Activated naive CD4-positive, alpha-beta T cell treated with anti-CD3 and anti-CD28 coated beads, Interleukin-2, amount 50 U/mL, for 24 hours (primary cell): ENCODE measurements around the gene FAM209B.
"Not testable (repeated sequence)": the region's sequence is repeated elsewhere in the genome, so short reads cannot be mapped to it uniquely, and the experiment has no call there.

ENCODE experiments used
- H3K27ac Mint-ChIP-seq: one replicate; pipeline ENCODE4 v1.8.0; 2021; ENCODE audit warnings: mild to moderate bottlenecking, mixed read lengths
- H3K27me3 Mint-ChIP-seq: one replicate; pipeline ENCODE4 v1.8.0; 2021; ENCODE audit warnings: mixed read lengths
- H3K36me3 Mint-ChIP-seq: one replicate; pipeline ENCODE4 v1.8.0; 2021; ENCODE audit warnings: mixed read lengths
- H3K4me1 Mint-ChIP-seq: one replicate; pipeline ENCODE4 v1.8.0; 2021; ENCODE audit warnings: mixed read lengths
- H3K4me3 Mint-ChIP-seq: one replicate; pipeline ENCODE4 v1.8.0; 2021; ENCODE audit warnings: mild to moderate bottlenecking, mixed read lengths
- H3K9me3 Mint-ChIP-seq: one replicate; pipeline ENCODE4 v1.8.0; 2021; ENCODE audit warnings: mixed read lengths

FAM209B gene

GRCh38 chr20:56520180-56520579 is 12.9 kb upstream of the FAM209B start:
- H3K36me3 Mint-ChIP-seq = peaks cover 41% of the 10 kb centered on the region
- no peak overlapping the region for H3K4me3 Mint-ChIP-seq
- H3K9me3 Mint-ChIP-seq = no peaks in the 10 kb centered on the region
- peaks cover 8% of the 10 kb centered on the region for H3K4me1 Mint-ChIP-seq
- no peaks in the 10 kb centered on the region for H3K27me3 Mint-ChIP-seq
- no peak overlapping the region for H3K27ac Mint-ChIP-seq

GRCh38 chr20:56520746-56521354 is 12.2 kb upstream of the FAM209B start:
- not testable (repeated sequence) for H3K9me3 Mint-ChIP-seq, H3K4me3 Mint-ChIP-seq, H3K4me1 Mint-ChIP-seq, H3K27ac Mint-ChIP-seq, H3K27me3 Mint-ChIP-seq
- peaks cover 41% of the 10 kb centered on the region for H3K36me3 Mint-ChIP-seq

GRCh38 chr20:56522311-56522710 is 10.7 kb upstream of the FAM209B start:
- no peak overlapping the region for H3K27ac Mint-ChIP-seq
- no peaks in the 10 kb centered on the region for H3K9me3 Mint-ChIP-seq
- H3K4me1 Mint-ChIP-seq = peaks cover 8% of the 10 kb centered on the region
- peaks cover 34% of the 10 kb centered on the region for H3K36me3 Mint-ChIP-seq
- no peak overlapping the region for H3K4me3 Mint-ChIP-seq
- H3K27me3 Mint-ChIP-seq = no peaks in the 10 kb centered on the region

GRCh38 chr20:56524444-56524843 is 8.6 kb upstream of the FAM209B start, which contains the start of gene FAM209A:
Gene FAM209A, plus strand, starts transcription at chr20:56524744. Its CDS starts 65 bp downstream, at chr20:56524809.
- H3K27me3 Mint-ChIP-seq, H3K4me3 Mint-ChIP-seq, H3K27ac Mint-ChIP-seq, H3K9me3 Mint-ChIP-seq, H3K4me1 Mint-ChIP-seq: not testable (repeated sequence)
- peaks cover 17% of the 10 kb centered on the region for H3K36me3 Mint-ChIP-seq

- Mint-ChIP-seq H3K27me3 (no peaks in the 10 kb centered on the region), H3K4me3 (no peak overlapping the region), H3K9me3 (no peaks in the 10 kb centered on the region), H3K27ac (no peak overlapping the region), H3K4me1 (peaks cover 8% of the 10 kb centered on the region), H3K36me3 (peaks cover 1% of the 10 kb centered on the region)
These were observed 5.5 kb upstream of the FAM209B start for GRCh38 chr20:56527521-56527920.

- Mint-ChIP-seq H3K36me3 (peaks cover 5% of the 10 kb centered on the region), H3K4me3 (no peak overlapping the region), H3K27ac (no peak overlapping the region), H3K27me3 (no peaks in the 10 kb centered on the region), H3K9me3 (no peaks in the 10 kb centered on the region), H3K4me1 (no peaks in the 10 kb centered on the region)
These were observed 5.0 kb downstream of the FAM209B start for GRCh38 chr20:56537997-56538396.

GRCh38 chr20:56540415-56540814 is 7.4 kb downstream of the FAM209B start:
- Mint-ChIP-seq H3K4me3 (no peak overlapping the region), H3K9me3 (no peaks in the 10 kb centered on the region), H3K36me3 (peaks cover 2% of the 10 kb centered on the region), H3K27me3 (no peaks in the 10 kb centered on the region), H3K4me1 (no peaks in the 10 kb centered on the region), H3K27ac (no peak overlapping the region)

- Mint-ChIP-seq H3K9me3 (no peaks in the 10 kb centered on the region), H3K4me3 (no peak overlapping the region), H3K27ac (no peak overlapping the region), H3K36me3 (no peaks in the 10 kb centered on the region), H3K4me1 (no peaks in the 10 kb centered on the region), H3K27me3 (no peaks in the 10 kb centered on the region)
These were observed 9.5 kb downstream of the FAM209B start for GRCh38 chr20:56542489-56543030.

GRCh38 chr20:56551571-56551970 is 18.5 kb downstream of the FAM209B start:
- Mint-ChIP-seq H3K4me3 (no peak overlapping the region), H3K27ac (no peak overlapping the region), H3K9me3 (no peaks in the 10 kb centered on the region), H3K36me3 (no peaks in the 10 kb centered on the region), H3K4me1 (peaks cover 8% of the 10 kb centered on the region), H3K27me3 (no peaks in the 10 kb centered on the region)

GRCh38 chr20:56552911-56553629 is 20.0 kb downstream of the FAM209B start:
- Mint-ChIP-seq H3K27ac (no peak overlapping the region), H3K4me3 (no peak overlapping the region), H3K27me3 (no peaks in the 10 kb centered on the region), H3K36me3 (no peaks in the 10 kb centered on the region), H3K4me1 (peaks cover 8% of the 10 kb centered on the region), H3K9me3 (no peaks in the 10 kb centered on the region)

GRCh38 chr20:56554869-56555268 is 21.8 kb downstream of the FAM209B start:
- Mint-ChIP-seq H3K27me3 (no peaks in the 10 kb centered on the region), H3K9me3 (no peaks in the 10 kb centered on the region), H3K27ac (no peak overlapping the region), H3K4me1 (peaks cover 8% of the 10 kb centered on the region), H3K4me3 (no peak overlapping the region), H3K36me3 (no peaks in the 10 kb centered on the region)

- no peaks in the 10 kb centered on the region for H3K9me3 Mint-ChIP-seq
- peaks cover 8% of the 10 kb centered on the region for H3K4me1 Mint-ChIP-seq
- H3K36me3 Mint-ChIP-seq = no peaks in the 10 kb centered on the region
- H3K4me3 Mint-ChIP-seq = no peak overlapping the region
- no peak overlapping the region for H3K27ac Mint-ChIP-seq
- no peaks in the 10 kb centered on the region for H3K27me3 Mint-ChIP-seq
These were observed 25.9 kb downstream of the FAM209B start for GRCh38 chr20:56558968-56559367.

GRCh38 chr20:56564526-56564925 is 31.5 kb downstream of the FAM209B start:
- H3K36me3 Mint-ChIP-seq, H3K9me3 Mint-ChIP-seq: not testable (repeated sequence)

GRCh38 chr20:56565511-56565910 is 32.5 kb downstream of the FAM209B start:
- H3K4me3 Mint-ChIP-seq = no peak overlapping the region
- no peak overlapping the region for H3K27ac Mint-ChIP-seq
- no peaks in the 10 kb centered on the region for H3K4me1 Mint-ChIP-seq
- H3K27me3 Mint-ChIP-seq = peaks cover 3% of the 10 kb centered on the region
- no peaks in the 10 kb centered on the region for H3K9me3 Mint-ChIP-seq
- H3K36me3 Mint-ChIP-seq = no peaks in the 10 kb centered on the region

More at GRCh38 chr20:56564526-56564925, 31.5 kb downstream of the FAM209B start:
- not testable (repeated sequence) for H3K4me3 Mint-ChIP-seq, H3K4me1 Mint-ChIP-seq, H3K27ac Mint-ChIP-seq, H3K27me3 Mint-ChIP-seq

GRCh38 chr20:56566621-56567020 is 33.6 kb downstream of the FAM209B start:
- Mint-ChIP-seq H3K4me1 (no peaks in the 10 kb centered on the region), H3K27ac (no peak overlapping the region), H3K36me3 (peaks cover 1% of the 10 kb centered on the region), H3K4me3 (no peak overlapping the region), H3K27me3 (peaks cover 7% of the 10 kb centered on the region), H3K9me3 (no peaks in the 10 kb centered on the region)

GRCh38 chr20:56570832-56571231 is 37.8 kb downstream of the FAM209B start:
- H3K9me3 Mint-ChIP-seq = no peaks in the 10 kb centered on the region
- H3K36me3 Mint-ChIP-seq = peaks cover 1% of the 10 kb centered on the region
- no peak overlapping the region for H3K4me3 Mint-ChIP-seq
- no peaks in the 10 kb centered on the region for H3K4me1 Mint-ChIP-seq
- H3K27me3 Mint-ChIP-seq = peaks cover 8% of the 10 kb centered on the region
- H3K27ac Mint-ChIP-seq = no peak overlapping the region
